B cell (primary cell): ENCODE results near the gene RPL7A. TPM values are rescaled to one million over a fixed set of nuclear protein-coding genes. Genes with fewer than 3 reads are reported as not detected.

Experiments
- ATAC-seq: fragments of 200-7000 bp; cut with Tn5 transposase; one replicate; pipeline ENCODE4 v1.10.0; 2021; ENCODE audit warnings: low read depth, mild to moderate bottlenecking, moderate number of reproducible peaks, moderate library complexity
- CTCF ChIA-PET: fragments of 350-600 bp; sonication (Branson Sonifier 250); formaldehyde crosslinking; loops from one replicate; lab custom pipeline; 2021; ENCODE audit warnings: antibody characterized with exemption, inconsistent platforms; lab: Charles Lee
- POLR2A ChIA-PET: fragments of 350-600 bp; sonication (Branson Sonifier 250); formaldehyde crosslinking; loops from one replicate; lab custom pipeline; 2021; ENCODE audit warnings: antibody characterized with exemption; lab: Charles Lee
- DNase-seq: peaks from one replicate; pipeline ENCODE4 v3.0.0; 2013
- H2AFZ ChIP-seq: 2 replicates; pipeline ENCODE4 v1.6.1; 2012; ENCODE audit warnings: mild to moderate bottlenecking, low read depth, low read length; ENCODE audit not compliant: insufficient read depth, poor library complexity, severe bottlenecking
- H3K27ac ChIP-seq, 2 donors: 1 replicate in 1 of 2; 2 replicates in 1 of 2; pipeline ENCODE4 v1.5.1; 2012 to 2013; ENCODE audit warnings: low read length in 2 of 2, mild to moderate bottlenecking in 2 of 2, moderate library complexity in 1 of 2
- H3K27me3 ChIP-seq, 4 experiments: fragments of 200-600 bp in 1 of 4; sonication (generic) in 1 of 4; replicated peaks in 1 of 4; 1 replicate in 2 of 4; 2 replicates in 2 of 4; pipeline versions ENCODE4 v1.6.1 to v1.7.0; 2013 to 2016; ENCODE audit warnings: low read length in 3 of 4, mild to moderate bottlenecking in 2 of 4, mixed read lengths in 1 of 4, moderate library complexity in 1 of 4; ENCODE audit not compliant: insufficient read depth in 4 of 4, control insufficient read depth in 3 of 4; ENCODE audit errors: control extremely low read depth in 1 of 4
- H3K36me3 ChIP-seq, 2 experiments: replicated peaks in 1 of 2; 1 replicate in 1 of 2; 2 replicates in 1 of 2; pipeline versions ENCODE4 v1.6.1 to v1.7.1; 2013; ENCODE audit warnings: low read length in 1 of 2; ENCODE audit not compliant: insufficient read depth in 2 of 2, control insufficient read depth in 1 of 2; ENCODE audit errors: control extremely low read depth in 1 of 2, extremely low read depth in 1 of 2
- H3K4me1 ChIP-seq, 2 donors: fragments of 200-600 bp in 1 of 2; sonication (generic) in 1 of 2; 1 replicate in 1 of 2; 2 replicates in 1 of 2; pipeline versions ENCODE4 v1.5.1 to v1.6.1; 2013 to 2017; ENCODE audit warnings: low read length in 2 of 2; ENCODE audit not compliant: control insufficient read depth in 2 of 2, insufficient read depth in 2 of 2
- H3K4me2 ChIP-seq: replicated peaks from 2 replicates; pipeline ENCODE3; 2012; ENCODE audit warnings: mild to moderate bottlenecking, low read depth, low read length; ENCODE audit not compliant: poor library complexity, severe bottlenecking
- H3K4me3 ChIP-seq, 5 experiments: fragments of 200-600 bp in 1 of 5; sonication (generic) in 1 of 5; 1 replicate in 3 of 5; 2 replicates in 2 of 5; pipeline versions ENCODE4 v1.5.1 to v1.7.0; 2011 to 2016; ENCODE audit warnings: low read length in 4 of 5, mild to moderate bottlenecking in 4 of 5, low read depth in 2 of 5, control low read depth in 1 of 5, moderate library complexity in 1 of 5; ENCODE audit not compliant: insufficient read depth in 1 of 5; ENCODE audit errors: control extremely low read depth in 1 of 5, extremely low read depth in 1 of 5
- H3K79me2 ChIP-seq: fragments of 200-600 bp; sonication (generic); one replicate; pipeline ENCODE4 v1.6.0; 2016; ENCODE audit warnings: low read length; ENCODE audit not compliant: control insufficient read depth, insufficient read depth
- H3K9ac ChIP-seq: fragments of 200-600 bp; sonication (generic); 2 replicates; pipeline ENCODE4 v1.6.1; 2017; ENCODE audit warnings: mild to moderate bottlenecking, low read length, moderate library complexity
- H3K9me3 ChIP-seq, 3 donors: one replicate each; pipeline versions ENCODE4 v1.6.1 to v1.7.1; 2013; ENCODE audit warnings: low read length in 2 of 3; ENCODE audit not compliant: control insufficient read depth in 2 of 3, insufficient read depth in 1 of 3; ENCODE audit errors: control extremely low read depth in 1 of 3
- H4K20me1 ChIP-seq: 2 replicates; pipeline ENCODE4 v1.6.0; 2012; ENCODE audit warnings: mild to moderate bottlenecking, low read length; ENCODE audit not compliant: insufficient read depth, control insufficient read depth, poor library complexity, severe bottlenecking
- H3K27ac Mint-ChIP-seq: one replicate; pipeline ENCODE4 v1.8.0; 2021; ENCODE audit warnings: mixed read lengths
- H3K27me3 Mint-ChIP-seq: one replicate; pipeline ENCODE4 v1.8.0; 2021; ENCODE audit warnings: mixed read lengths
- H3K4me1 Mint-ChIP-seq: one replicate; pipeline ENCODE4 v1.8.0; 2021; ENCODE audit warnings: mixed read lengths
- H3K4me3 Mint-ChIP-seq: one replicate; pipeline ENCODE4 v1.8.0; 2021; ENCODE audit warnings: mixed read lengths
- H3K9me3 Mint-ChIP-seq: one replicate; pipeline ENCODE4 v1.8.0; 2022; ENCODE audit warnings: mixed read lengths; ENCODE audit not compliant: insufficient read depth
- CTCF ChIP-seq: fragments of 200-600 bp; IDR thresholded peaks from one replicate; pipeline ENCODE4 v1.8.0; 2022; ENCODE audit warnings: antibody characterized with exemption, mild to moderate bottlenecking
- EZH2 ChIP-seq: IDR thresholded peaks from 2 replicates; pipeline ENCODE4 v1.6.1; 2012; ENCODE audit warnings: borderline replicate concordance, low read depth, mild to moderate bottlenecking, moderate library complexity, low read length; ENCODE audit not compliant: insufficient read depth, poor library complexity, severe bottlenecking
- WGBS: methylation state at CpG from one replicate; pipeline ENCODE4 v1.1.5; 2013; ENCODE audit warnings: missing lambda C conversion rate; ENCODE audit not compliant: insufficient coverage; 5-methylcytosine and 5-hydroxymethylcytosine counted together
- intact Hi-C: fragments of 100-400 bp; cut with micrococcal nuclease; formaldehyde crosslinking; loops from one replicate; pipeline ENCODE4 v1.10.0; 2022
- polyA plus RNA-seq: library from polyadenylated mRNA; depleted of rRNA; stranded (reverse); fragments of >200 nt; gene quantifications from 2 replicates; pipeline ENCODE4 v1.2.3, GENCODE V29; 2012
- total RNA-seq, 2 donors: library from RNA; stranded (reverse); fragments of 120-200 nt in 1 of 2; gene quantifications; 1 replicate in 1 of 2; 2 replicates in 1 of 2; pipeline versions ENCODE4 v1.2.3 to v1.2.4, GENCODE V29; 2013 to 2022

Gene RPL7A
- total and polyA plus RNA-seq, 2 donors (not counting 1 experiment from before 2014, with no cell fraction given) = 2,407 to 3,937 TPM

GRCh38 chr9:133367778-133368177 lies 19.8 kb downstream of the RPL7A start:
- Histone ChIP-seq H2AFZ (no peak overlapping the region), H4K20me1 (peaks cover 88% of the 10 kb centered on the region), H3K79me2 (peaks cover 72% of the 10 kb centered on the region), H3K9me3 (no peaks in the 10 kb centered on the region), H3K4me2 (no peak overlapping the region), H3K9ac (no peak overlapping the region), H3K4me3 (no peak overlapping the region), H3K27me3 (no peaks in the 10 kb centered on the region), H3K27ac (no peak overlapping the region), H3K36me3 (peaks cover 0 to 74% of the 10 kb centered on the region in 2 experiments), H3K4me1 (peaks cover 23 to 36% of the 10 kb centered on the region in 2 donors)
- H3K4me3 Mint-ChIP-seq = no peak overlapping the region
- H3K9me3 Mint-ChIP-seq = no peaks in the 10 kb centered on the region
- ChIA-PET CTCF (no interaction called here), POLR2A (no interaction called here)
- ATAC-seq (no peak), DNase-seq (no peak)
- H3K27me3 Mint-ChIP-seq = no peaks in the 10 kb centered on the region
- intact Hi-C loops = no loop called here
- 97% methylated on average over 10 of the region's 10 CpGs for WGBS
- H3K4me1 Mint-ChIP-seq = peaks cover 43% of the 10 kb centered on the region
- no peak overlapping the region for H3K27ac Mint-ChIP-seq
- TF ChIP-seq EZH2 (no peak), CTCF (no peak)

- Histone ChIP-seq H3K27ac (no peak overlapping the region), H3K4me3 (no peak overlapping the region)
Measured at GRCh38 chr9:133368249-133368881, 20.3 kb downstream of the RPL7A start.

More at GRCh38 chr9:133368249-133368881, 20.3 kb downstream of the RPL7A start:
- ATAC-seq (no peak), DNase-seq (no peak)
- H3K4me1 Mint-ChIP-seq = peaks cover 46% of the 10 kb centered on the region
- ChIA-PET POLR2A (no interaction called here), CTCF (no interaction called here)
- intact Hi-C loops = no loop called here
- Histone ChIP-seq H3K9me3 (no peaks in the 10 kb centered on the region), H3K36me3 (peaks cover 0 to 69% of the 10 kb centered on the region in 2 experiments), H3K4me1 (peaks cover 23 to 36% of the 10 kb centered on the region in 2 donors), H4K20me1 (peaks cover 94% of the 10 kb centered on the region), H3K27me3 (no peaks in the 10 kb centered on the region), H3K4me2 (no peak overlapping the region), H2AFZ (no peak overlapping the region), H3K79me2 (peaks cover 78% of the 10 kb centered on the region), H3K9ac (no peak overlapping the region)
- H3K9me3 Mint-ChIP-seq = no peaks in the 10 kb centered on the region
- TF ChIP-seq CTCF (no peak), EZH2 (no peak)
- no peak overlapping the region for H3K4me3 Mint-ChIP-seq
- no peaks in the 10 kb centered on the region for H3K27me3 Mint-ChIP-seq
- 93% methylated on average over 12 of the region's 18 CpGs for WGBS
- no peak overlapping the region for H3K27ac Mint-ChIP-seq
